GM23338 (cell line): Measurements from ENCODE around the gene TSPEAR. TPM values are rescaled to one million over a fixed set of nuclear protein-coding genes. Genes with fewer than 3 reads are reported as not detected.

Experiments
- ATAC-seq: fragments of 200-7000 bp; cut with Tn5 transposase; 3 replicates; pipeline ENCODE4 v1.9.1; 2020
- DNase-seq: peaks from one replicate; pipeline ENCODE4 v3.0.0-alpha.2; 2015; ENCODE audit warnings: low spot score
- H2AFZ ChIP-seq: fragments of 200-600 bp; sonication (generic); 2 replicates; pipeline ENCODE4 v1.8.0; 2016; ENCODE audit warnings: antibody characterized with exemption, mild to moderate bottlenecking, moderate library complexity
- H3F3A ChIP-seq: fragments of 200-600 bp; sonication (generic); replicated peaks from 2 replicates; pipeline ENCODE4 v1.8.0; 2017; ENCODE audit warnings: antibody characterized with exemption, mixed run types, low read depth
- H3K27ac ChIP-seq: fragments of 200-600 bp; sonication (generic); 2 replicates; pipeline ENCODE4 v1.6.1; 2016; ENCODE audit warnings: low read depth
- H3K27me3 ChIP-seq: fragments of 200-600 bp; sonication (generic); 2 replicates; pipeline ENCODE4 v1.8.0; 2016; ENCODE audit warnings: mild to moderate bottlenecking, mixed run types, moderate library complexity; ENCODE audit not compliant: insufficient read depth
- H3K36me3 ChIP-seq: fragments of 200-600 bp; sonication (generic); 2 replicates; pipeline ENCODE4 v1.8.0; 2016; ENCODE audit warnings: mild to moderate bottlenecking; ENCODE audit not compliant: insufficient read depth
- H3K4me1 ChIP-seq: fragments of 200-600 bp; sonication (generic); 2 replicates; pipeline ENCODE4 v1.8.0; 2016; ENCODE audit warnings: mild to moderate bottlenecking, moderate library complexity; ENCODE audit not compliant: insufficient read depth
- H3K4me2 ChIP-seq: fragments of 200-600 bp; sonication (generic); 2 replicates; pipeline ENCODE4 v1.7.1; 2017; ENCODE audit warnings: mixed run types
- H3K4me3 ChIP-seq: fragments of 200-600 bp; sonication (generic); 2 replicates; pipeline ENCODE4 v1.6.1; 2016; ENCODE audit warnings: mixed run types
- H3K79me2 ChIP-seq: fragments of 200-600 bp; sonication (generic); replicated peaks from 2 replicates; pipeline ENCODE4 v1.8.0; 2017; ENCODE audit warnings: mild to moderate bottlenecking; ENCODE audit not compliant: insufficient read depth
- H3K9me2 ChIP-seq: fragments of 200-600 bp; sonication (generic); 2 replicates; pipeline ENCODE4 v1.8.0; 2017; ENCODE audit not compliant: insufficient read depth
- H4K20me1 ChIP-seq: fragments of 200-600 bp; sonication (generic); replicated peaks from 2 replicates; pipeline ENCODE4 v1.8.0; 2017; ENCODE audit warnings: mild to moderate bottlenecking; ENCODE audit not compliant: insufficient read depth
- H3K27ac Mint-ChIP-seq: 2 replicates; pipeline ENCODE4 v1.8.0; 2020; ENCODE audit warnings: inconsistent platforms, mild to moderate bottlenecking, moderate library complexity, mixed read lengths
- H3K27me3 Mint-ChIP-seq: 3 replicates; pipeline ENCODE4 v1.8.0; 2022; ENCODE audit warnings: low read depth, mild to moderate bottlenecking, moderate library complexity, mixed read lengths, inconsistent platforms; ENCODE audit not compliant: insufficient read depth, poor library complexity
- H3K36me3 Mint-ChIP-seq: 3 replicates; pipeline ENCODE4 v1.8.0; 2021; ENCODE audit warnings: low read depth, mild to moderate bottlenecking, inconsistent platforms, moderate library complexity, mixed read lengths
- H3K4me1 Mint-ChIP-seq: 3 replicates; pipeline ENCODE4 v1.8.0; 2020; ENCODE audit warnings: mild to moderate bottlenecking, inconsistent platforms, mixed read lengths
- H3K4me3 Mint-ChIP-seq: 3 replicates; pipeline ENCODE4 v1.8.0; 2021; ENCODE audit warnings: moderate library complexity, mild to moderate bottlenecking, inconsistent platforms, mixed read lengths
- H3K9me3 Mint-ChIP-seq: 3 replicates; pipeline ENCODE4 v1.8.0; 2020; ENCODE audit warnings: moderate library complexity, mild to moderate bottlenecking, inconsistent platforms, mixed read lengths
- CREB1 ChIP-seq: fragments of 250-450 bp; sonication (Bioruptor Pico); IDR thresholded peaks from 2 replicates; pipeline ENCODE4 v1.5.0; 2020; ENCODE audit warnings: low read depth, mild to moderate bottlenecking, moderate library complexity
- EZH2 ChIP-seq: fragments of 200-600 bp; sonication (generic); IDR thresholded peaks from one replicate; pipeline ENCODE4 v1.8.0; 2017; ENCODE audit warnings: antibody characterized with exemption, mild to moderate bottlenecking, low read depth; ENCODE audit not compliant: unreplicated experiment
- EZH2phosphoT487 ChIP-seq: fragments of 200-600 bp; sonication (generic); IDR thresholded peaks from one replicate; pipeline ENCODE4 v1.8.1; 2018; ENCODE audit warnings: antibody characterized with exemption; ENCODE audit not compliant: unreplicated experiment
- JUNB ChIP-seq: IDR thresholded peaks from one replicate; pipeline ENCODE4 v1.6.1; 2016; ENCODE audit warnings: antibody characterized with exemption; ENCODE audit not compliant: unreplicated experiment
- NANOG ChIP-seq: IDR thresholded peaks from 2 replicates; pipeline ENCODE4 v1.6.1; 2016; ENCODE audit warnings: antibody characterized with exemption, borderline replicate concordance
- POLR2AphosphoS5 ChIP-seq: IDR thresholded peaks from 2 replicates; pipeline ENCODE4 v1.6.1; 2016; ENCODE audit warnings: antibody characterized with exemption, low read depth
- STAT1 ChIP-seq: IDR thresholded peaks from one replicate; pipeline ENCODE4 v1.6.1; 2016; ENCODE audit warnings: antibody characterized with exemption; ENCODE audit not compliant: unreplicated experiment
- ZNF114 ChIP-seq: fragments of 250-450 bp; sonication (Bioruptor Pico); IDR thresholded peaks from 2 replicates; pipeline ENCODE4 v1.5.0; 2020; ENCODE audit warnings: mild to moderate bottlenecking, moderate library complexity
- ZNF331 ChIP-seq: fragments of 250-450 bp; sonication (Bioruptor Pico); IDR thresholded peaks from 2 replicates; pipeline ENCODE4 v1.5.0; 2020; ENCODE audit warnings: low read depth, mild to moderate bottlenecking, moderate library complexity
- polyA plus RNA-seq: library from polyadenylated mRNA; unstranded; fragments of >200 nt; fragmentation: Nextera tagmentation; extraction: Ambion mirVana; gene quantifications from 2 replicates; pipeline ENCODE4 v1.2.1, GENCODE V29; 2016
- total RNA-seq: library from RNA; depleted of rRNA; stranded (reverse); fragments of >200 nt; shearing (Covaris generic); gene quantifications from 2 replicates; pipeline ENCODE4 v1.2.3, GENCODE V29; 2014
- TF ChIP-seq, protein P1 (sequence below), 2 experiments: fragments of 200-600 bp in 1 of 2; sonication (generic) in 1 of 2; conservative IDR thresholded peaks; 2 replicates each; pipeline versions ENCODE4 v1.5.1 to v1.6.1; 2016 to 2017; ENCODE audit warnings: antibody characterized with exemption in 2 of 2, low read depth in 2 of 2, mild to moderate bottlenecking in 2 of 2, moderate library complexity in 1 of 2
- TF ChIP-seq, protein P2 (sequence below): IDR thresholded peaks from 2 replicates; pipeline ENCODE4 v1.6.1; 2016; ENCODE audit warnings: antibody characterized with exemption
- TF ChIP-seq, protein P3 (sequence below): fragments of 250-450 bp; sonication (Bioruptor Pico); IDR thresholded peaks from 2 replicates; pipeline ENCODE4 v1.5.0; 2020; ENCODE audit warnings: mild to moderate bottlenecking, moderate library complexity
- TF ChIP-seq, protein P4 (sequence below): IDR thresholded peaks from one replicate; pipeline ENCODE4 v1.6.1; 2018; ENCODE audit warnings: antibody characterized with exemption; ENCODE audit not compliant: unreplicated experiment

Gene TSPEAR
- total and polyA plus RNA-seq, 2 experiments from 2014 or later = 0.35 to 0.92 TPM

DNA sequence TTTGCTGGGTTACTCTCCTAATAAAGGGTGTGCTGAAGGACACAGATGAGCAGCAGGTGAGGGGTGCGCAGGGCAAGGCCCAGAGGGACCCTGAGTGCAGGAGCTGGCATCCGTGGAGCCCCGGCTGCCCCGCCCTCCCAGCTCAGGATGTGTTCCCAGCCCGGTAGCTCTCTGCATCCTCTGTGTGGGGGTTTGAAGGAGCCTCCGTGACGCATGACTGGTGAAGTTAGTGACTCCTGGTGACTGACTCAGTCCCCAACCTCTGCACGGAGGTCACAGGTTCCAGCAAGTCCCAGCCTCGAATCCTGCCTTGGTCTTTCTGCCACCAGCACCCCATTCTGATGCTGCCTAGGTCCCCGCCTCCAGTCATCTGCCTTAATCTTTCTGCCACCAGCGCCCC, 21.6 kb upstream of the TSPEAR start:
- H3K4me1 Mint-ChIP-seq = peaks cover 23% of the 10 kb centered on the region
- H3K9me3 Mint-ChIP-seq = peaks cover 28% of the 10 kb centered on the region; the same call in 2 of the 3 replicates
- TF ChIP-seq, protein P1, sequence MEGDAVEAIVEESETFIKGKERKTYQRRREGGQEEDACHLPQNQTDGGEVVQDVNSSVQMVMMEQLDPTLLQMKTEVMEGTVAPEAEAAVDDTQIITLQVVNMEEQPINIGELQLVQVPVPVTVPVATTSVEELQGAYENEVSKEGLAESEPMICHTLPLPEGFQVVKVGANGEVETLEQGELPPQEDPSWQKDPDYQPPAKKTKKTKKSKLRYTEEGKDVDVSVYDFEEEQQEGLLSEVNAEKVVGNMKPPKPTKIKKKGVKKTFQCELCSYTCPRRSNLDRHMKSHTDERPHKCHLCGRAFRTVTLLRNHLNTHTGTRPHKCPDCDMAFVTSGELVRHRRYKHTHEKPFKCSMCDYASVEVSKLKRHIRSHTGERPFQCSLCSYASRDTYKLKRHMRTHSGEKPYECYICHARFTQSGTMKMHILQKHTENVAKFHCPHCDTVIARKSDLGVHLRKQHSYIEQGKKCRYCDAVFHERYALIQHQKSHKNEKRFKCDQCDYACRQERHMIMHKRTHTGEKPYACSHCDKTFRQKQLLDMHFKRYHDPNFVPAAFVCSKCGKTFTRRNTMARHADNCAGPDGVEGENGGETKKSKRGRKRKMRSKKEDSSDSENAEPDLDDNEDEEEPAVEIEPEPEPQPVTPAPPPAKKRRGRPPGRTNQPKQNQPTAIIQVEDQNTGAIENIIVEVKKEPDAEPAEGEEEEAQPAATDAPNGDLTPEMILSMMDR (conservative IDR thresholded peaks at IDR 0.05; ENCODE audit: low read depth in 2 of 2) = no peak
- TF ChIP-seq EZH2phosphoT487 = no peak
- TF ChIP-seq JUNB = no peak
- TF ChIP-seq, protein P2, sequence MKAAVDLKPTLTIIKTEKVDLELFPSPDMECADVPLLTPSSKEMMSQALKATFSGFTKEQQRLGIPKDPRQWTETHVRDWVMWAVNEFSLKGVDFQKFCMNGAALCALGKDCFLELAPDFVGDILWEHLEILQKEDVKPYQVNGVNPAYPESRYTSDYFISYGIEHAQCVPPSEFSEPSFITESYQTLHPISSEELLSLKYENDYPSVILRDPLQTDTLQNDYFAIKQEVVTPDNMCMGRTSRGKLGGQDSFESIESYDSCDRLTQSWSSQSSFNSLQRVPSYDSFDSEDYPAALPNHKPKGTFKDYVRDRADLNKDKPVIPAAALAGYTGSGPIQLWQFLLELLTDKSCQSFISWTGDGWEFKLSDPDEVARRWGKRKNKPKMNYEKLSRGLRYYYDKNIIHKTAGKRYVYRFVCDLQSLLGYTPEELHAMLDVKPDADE = no peak
- TF ChIP-seq, protein P3, sequence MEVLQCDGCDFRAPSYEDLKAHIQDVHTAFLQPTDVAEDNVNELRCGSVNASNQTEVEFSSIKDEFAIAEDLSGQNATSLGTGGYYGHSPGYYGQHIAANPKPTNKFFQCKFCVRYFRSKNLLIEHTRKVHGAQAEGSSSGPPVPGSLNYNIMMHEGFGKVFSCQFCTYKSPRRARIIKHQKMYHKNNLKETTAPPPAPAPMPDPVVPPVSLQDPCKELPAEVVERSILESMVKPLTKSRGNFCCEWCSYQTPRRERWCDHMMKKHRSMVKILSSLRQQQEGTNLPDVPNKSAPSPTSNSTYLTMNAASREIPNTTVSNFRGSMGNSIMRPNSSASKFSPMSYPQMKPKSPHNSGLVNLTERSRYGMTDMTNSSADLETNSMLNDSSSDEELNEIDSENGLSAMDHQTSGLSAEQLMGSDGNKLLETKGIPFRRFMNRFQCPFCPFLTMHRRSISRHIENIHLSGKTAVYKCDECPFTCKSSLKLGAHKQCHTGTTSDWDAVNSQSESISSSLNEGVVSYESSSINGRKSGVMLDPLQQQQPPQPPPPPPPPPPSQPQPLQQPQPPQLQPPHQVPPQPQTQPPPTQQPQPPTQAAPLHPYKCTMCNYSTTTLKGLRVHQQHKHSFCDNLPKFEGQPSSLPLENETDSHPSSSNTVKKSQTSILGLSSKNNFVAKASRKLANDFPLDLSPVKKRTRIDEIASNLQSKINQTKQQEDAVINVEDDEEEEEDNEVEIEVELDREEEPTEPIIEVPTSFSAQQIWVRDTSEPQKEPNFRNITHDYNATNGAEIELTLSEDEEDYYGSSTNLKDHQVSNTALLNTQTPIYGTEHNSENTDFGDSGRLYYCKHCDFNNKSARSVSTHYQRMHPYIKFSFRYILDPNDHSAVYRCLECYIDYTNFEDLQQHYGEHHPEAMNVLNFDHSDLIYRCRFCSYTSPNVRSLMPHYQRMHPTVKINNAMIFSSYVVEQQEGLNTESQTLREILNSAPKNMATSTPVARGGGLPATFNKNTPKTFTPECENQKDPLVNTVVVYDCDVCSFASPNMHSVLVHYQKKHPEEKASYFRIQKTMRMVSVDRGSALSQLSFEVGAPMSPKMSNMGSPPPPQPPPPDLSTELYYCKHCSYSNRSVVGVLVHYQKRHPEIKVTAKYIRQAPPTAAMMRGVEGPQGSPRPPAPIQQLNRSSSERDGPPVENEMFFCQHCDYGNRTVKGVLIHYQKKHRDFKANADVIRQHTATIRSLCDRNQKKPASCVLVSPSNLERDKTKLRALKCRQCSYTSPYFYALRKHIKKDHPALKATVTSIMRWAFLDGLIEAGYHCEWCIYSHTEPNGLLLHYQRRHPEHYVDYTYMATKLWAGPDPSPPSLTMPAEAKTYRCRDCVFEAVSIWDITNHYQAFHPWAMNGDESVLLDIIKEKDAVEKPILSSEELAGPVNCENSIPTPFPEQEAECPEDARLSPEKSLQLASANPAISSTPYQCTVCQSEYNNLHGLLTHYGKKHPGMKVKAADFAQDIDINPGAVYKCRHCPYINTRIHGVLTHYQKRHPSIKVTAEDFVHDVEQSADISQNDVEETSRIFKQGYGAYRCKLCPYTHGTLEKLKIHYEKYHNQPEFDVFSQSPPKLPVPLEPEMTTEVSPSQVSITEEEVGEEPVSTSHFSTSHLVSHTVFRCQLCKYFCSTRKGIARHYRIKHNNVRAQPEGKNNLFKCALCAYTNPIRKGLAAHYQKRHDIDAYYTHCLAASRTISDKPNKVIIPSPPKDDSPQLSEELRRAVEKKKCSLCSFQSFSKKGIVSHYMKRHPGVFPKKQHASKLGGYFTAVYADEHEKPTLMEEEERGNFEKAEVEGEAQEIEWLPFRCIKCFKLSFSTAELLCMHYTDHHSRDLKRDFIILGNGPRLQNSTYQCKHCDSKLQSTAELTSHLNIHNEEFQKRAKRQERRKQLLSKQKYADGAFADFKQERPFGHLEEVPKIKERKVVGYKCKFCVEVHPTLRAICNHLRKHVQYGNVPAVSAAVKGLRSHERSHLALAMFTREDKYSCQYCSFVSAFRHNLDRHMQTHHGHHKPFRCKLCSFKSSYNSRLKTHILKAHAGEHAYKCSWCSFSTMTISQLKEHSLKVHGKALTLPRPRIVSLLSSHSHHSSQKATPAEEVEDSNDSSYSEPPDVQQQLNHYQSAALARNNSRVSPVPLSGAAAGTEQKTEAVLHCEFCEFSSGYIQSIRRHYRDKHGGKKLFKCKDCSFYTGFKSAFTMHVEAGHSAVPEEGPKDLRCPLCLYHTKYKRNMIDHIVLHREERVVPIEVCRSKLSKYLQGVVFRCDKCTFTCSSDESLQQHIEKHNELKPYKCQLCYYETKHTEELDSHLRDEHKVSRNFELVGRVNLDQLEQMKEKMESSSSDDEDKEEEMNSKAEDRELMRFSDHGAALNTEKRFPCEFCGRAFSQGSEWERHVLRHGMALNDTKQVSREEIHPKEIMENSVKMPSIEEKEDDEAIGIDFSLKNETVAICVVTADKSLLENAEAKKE (CRISPR knock-in tag) = no peak
- TF ChIP-seq ZNF114 = no peak
- TF ChIP-seq NANOG = no peak
- TF ChIP-seq, protein P4, sequence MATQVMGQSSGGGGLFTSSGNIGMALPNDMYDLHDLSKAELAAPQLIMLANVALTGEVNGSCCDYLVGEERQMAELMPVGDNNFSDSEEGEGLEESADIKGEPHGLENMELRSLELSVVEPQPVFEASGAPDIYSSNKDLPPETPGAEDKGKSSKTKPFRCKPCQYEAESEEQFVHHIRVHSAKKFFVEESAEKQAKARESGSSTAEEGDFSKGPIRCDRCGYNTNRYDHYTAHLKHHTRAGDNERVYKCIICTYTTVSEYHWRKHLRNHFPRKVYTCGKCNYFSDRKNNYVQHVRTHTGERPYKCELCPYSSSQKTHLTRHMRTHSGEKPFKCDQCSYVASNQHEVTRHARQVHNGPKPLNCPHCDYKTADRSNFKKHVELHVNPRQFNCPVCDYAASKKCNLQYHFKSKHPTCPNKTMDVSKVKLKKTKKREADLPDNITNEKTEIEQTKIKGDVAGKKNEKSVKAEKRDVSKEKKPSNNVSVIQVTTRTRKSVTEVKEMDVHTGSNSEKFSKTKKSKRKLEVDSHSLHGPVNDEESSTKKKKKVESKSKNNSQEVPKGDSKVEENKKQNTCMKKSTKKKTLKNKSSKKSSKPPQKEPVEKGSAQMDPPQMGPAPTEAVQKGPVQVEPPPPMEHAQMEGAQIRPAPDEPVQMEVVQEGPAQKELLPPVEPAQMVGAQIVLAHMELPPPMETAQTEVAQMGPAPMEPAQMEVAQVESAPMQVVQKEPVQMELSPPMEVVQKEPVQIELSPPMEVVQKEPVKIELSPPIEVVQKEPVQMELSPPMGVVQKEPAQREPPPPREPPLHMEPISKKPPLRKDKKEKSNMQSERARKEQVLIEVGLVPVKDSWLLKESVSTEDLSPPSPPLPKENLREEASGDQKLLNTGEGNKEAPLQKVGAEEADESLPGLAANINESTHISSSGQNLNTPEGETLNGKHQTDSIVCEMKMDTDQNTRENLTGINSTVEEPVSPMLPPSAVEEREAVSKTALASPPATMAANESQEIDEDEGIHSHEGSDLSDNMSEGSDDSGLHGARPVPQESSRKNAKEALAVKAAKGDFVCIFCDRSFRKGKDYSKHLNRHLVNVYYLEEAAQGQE = no peak
- no peak for TF ChIP-seq ZNF331 (CRISPR knock-in tag)
- TF ChIP-seq CREB1 = no peak
- TF ChIP-seq EZH2 = no peak
- TF ChIP-seq POLR2AphosphoS5 = no peak
- no peak for TF ChIP-seq STAT1
- H3K27me3 ChIP-seq = no peaks in the 10 kb centered on the region
- H3K36me3 Mint-ChIP-seq = peaks cover 14% of the 10 kb centered on the region
- no peak overlapping the region for H3K27ac ChIP-seq
- H3K27me3 Mint-ChIP-seq = peaks cover 25% of the 10 kb centered on the region
- no peak overlapping the region for H3K27ac Mint-ChIP-seq
- no peaks in the 10 kb centered on the region for H4K20me1 ChIP-seq
- H3K4me3 ChIP-seq = no peak overlapping the region
- no peaks in the 10 kb centered on the region; the same call in 1 of the 2 replicates for H3K4me1 ChIP-seq
- no peaks in the 10 kb centered on the region for H3K36me3 ChIP-seq
- no peak overlapping the region for H2AFZ ChIP-seq
- no peaks in the 10 kb centered on the region for H3F3A ChIP-seq
- DNase-seq = no peak
- no peak overlapping the region for H3K4me3 Mint-ChIP-seq
- no peak for ATAC-seq
- no peaks in the 10 kb centered on the region for H3K9me2 ChIP-seq
- H3K79me2 ChIP-seq = no peaks in the 10 kb centered on the region
- H3K4me2 ChIP-seq = no peak overlapping the region
